Esophagus squamous epithelium (tissue), 5 donors: ENCODE measurements around the gene CYP2F1. TPM values are rescaled to one million over a fixed set of nuclear protein-coding genes. Genes with fewer than 3 reads are reported as not detected.
A peak's percentile ranks its signal among the peaks of the same experiment; 100 is the strongest.
"Not testable (repeated sequence)": the region's sequence is repeated elsewhere in the genome, so short reads cannot be mapped to it uniquely, and the experiment has no call there.

Experiments
- DNase-seq: peaks from one replicate; lab custom pipeline; 2025; lab: John Stamatoyannopoulos, UW
- H3K27ac ChIP-seq, 4 donors: fragments of 200-600 bp; sonication (generic); one replicate each; pipeline ENCODE4 v1.5.1; 2016 to 2019; ENCODE audit warnings: mild to moderate bottlenecking in 1 of 4
- H3K27me3 ChIP-seq, 4 donors: fragments of 200-600 bp; sonication (generic); 1 replicate in 3 of 4; 2 replicates in 1 of 4; pipeline versions ENCODE4 v1.5.1 to v1.6.0; 2017 to 2021; ENCODE audit warnings: antibody characterized with exemption in 1 of 4
- H3K36me3 ChIP-seq, 3 donors: fragments of 200-600 bp; sonication (generic); one replicate each; pipeline ENCODE4 v1.5.1; 2016 to 2019
- H3K4me1 ChIP-seq, 3 donors: fragments of 200-600 bp; sonication (generic); one replicate each; pipeline ENCODE4 v1.5.1; 2017 to 2019
- H3K4me3 ChIP-seq, 4 donors: fragments of 200-600 bp; sonication (generic); 1 replicate in 3 of 4; 2 replicates in 1 of 4; pipeline ENCODE4 v1.5.1; 2016 to 2019; ENCODE audit warnings: mild to moderate bottlenecking in 2 of 4, moderate library complexity in 1 of 4
- H3K9me3 ChIP-seq, 3 donors: fragments of 200-600 bp; sonication (generic); one replicate each; pipeline ENCODE4 v1.5.1; 2016 to 2019
- CTCF ChIP-seq, 6 experiments: fragments of 450-650 bp in 4 of 6; fragments of 200-600 bp in 2 of 6; sonication (generic) in 2 of 6; IDR thresholded peaks; one replicate each; pipeline ENCODE4 v1.5.1; 2016 to 2019; ENCODE audit warnings: antibody characterized with exemption in 6 of 6, mild to moderate bottlenecking in 4 of 6, moderate library complexity in 4 of 6
- POLR2A ChIP-seq, 4 donors: fragments of 450-650 bp; IDR thresholded peaks; one replicate each; pipeline ENCODE4 v1.6.1; 2017; ENCODE audit warnings: antibody characterized with exemption in 4 of 4, mild to moderate bottlenecking in 4 of 4, moderate library complexity in 3 of 4
- WGBS, 2 donors: methylation state at CpG; one replicate each; pipeline ENCODE4 v1.1.5; 2018; 5-methylcytosine and 5-hydroxymethylcytosine counted together
- intact Hi-C: fragments of 100-400 bp; cut with DNase I; formaldehyde crosslinking; loops from one replicate; pipeline ENCODE4 v1.15.0; 2022
- total RNA-seq, 4 donors: library from RNA; depleted of rRNA; stranded (reverse); fragments of >200 nt; gene quantifications; one replicate each; pipeline ENCODE4 v1.1.0, GENCODE V29; 2016
- donor health status: DM: yes; HTN: yes; CAD: no.

The CYP2F1 gene
- total RNA-seq, 4 donors from 2014 or later, result 0.19 to 1.6 TPM; not detected in 2

DNA sequence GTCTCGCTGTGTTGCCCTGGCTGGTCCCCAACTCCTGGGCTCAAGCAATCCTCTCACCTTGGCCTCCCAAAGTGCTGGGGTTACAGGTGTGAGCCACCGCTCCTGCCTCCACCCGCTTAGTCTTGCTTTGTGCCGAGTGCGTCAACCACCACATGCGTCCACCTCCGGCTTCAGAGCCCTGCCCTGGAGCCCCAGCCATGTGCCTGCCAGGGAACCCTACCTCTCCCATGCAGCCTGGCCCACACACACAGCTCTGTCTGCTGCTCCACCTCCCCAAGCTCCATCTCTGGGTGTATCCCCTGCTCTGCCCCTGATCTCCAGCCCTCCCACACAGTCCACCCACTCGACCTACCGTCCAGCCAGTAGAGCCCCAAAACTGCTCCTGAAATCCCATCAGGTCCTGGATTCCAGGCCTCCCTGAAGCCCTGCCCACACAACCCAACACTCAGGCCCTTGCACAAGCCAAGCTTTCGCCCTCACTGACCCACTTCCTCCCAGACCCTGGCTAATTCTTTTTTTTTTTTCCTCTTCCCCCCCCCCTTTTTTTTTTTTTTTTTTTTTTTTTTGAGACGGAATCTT lies 9.6 kb downstream of the CYP2F1 start:
- Histone ChIP-seq H3K4me1 (peaks cover 0 to 13% (median 6%) of the 10 kb centered on the region in 3 donors), H3K27ac (no peak overlapping the region), H3K9me3 (no peaks in the 10 kb centered on the region), H3K36me3 (no peaks in the 10 kb centered on the region), H3K4me3 (no peak overlapping the region), H3K27me3 (no peaks in the 10 kb centered on the region)
- TF ChIP-seq POLR2A (IDR thresholded peaks at IDR 0.05), result no peak
- no peak for TF ChIP-seq CTCF (IDR thresholded peaks at IDR 0.05)
- 88 to 89% methylated on average over 11 of the region's 11 CpGs for WGBS, 2 donors
- no peak for DNase-seq
- intact Hi-C loops, result no loop called here

- TF ChIP-seq CTCF (IDR thresholded peaks at IDR 0.05), result peak in 5 of 6 experiments; percentile 33 to 78 (median 54)
- DNase-seq, H3K36me3 ChIP-seq, intact Hi-C loops, H3K4me3 ChIP-seq, H3K9me3 ChIP-seq, H3K27ac ChIP-seq, H3K27me3 ChIP-seq: not testable (repeated sequence)
- 45 to 52% methylated on average over 2 of the region's 2 CpGs for WGBS, 2 donors
- H3K4me1 ChIP-seq, result peaks cover 0 to 13% (median 6%) of the 10 kb centered on the region in 3 donors
Observed at GRCh38 chr19:41126765-41127203, 12.6 kb downstream of the CYP2F1 start.

- 72 to 86% methylated on average over 7 of the region's 7 CpGs for WGBS, 2 donors
- H3K27me3 ChIP-seq, intact Hi-C loops, DNase-seq, H3K27ac ChIP-seq, H3K36me3 ChIP-seq, H3K9me3 ChIP-seq, H3K4me3 ChIP-seq: not testable (repeated sequence)
- H3K4me1 ChIP-seq, result peaks cover 0 to 13% (median 6%) of the 10 kb centered on the region in 3 donors
Observed at GRCh38 chr19:41127362-41127761, 13.1 kb downstream of the CYP2F1 start.

DNA sequence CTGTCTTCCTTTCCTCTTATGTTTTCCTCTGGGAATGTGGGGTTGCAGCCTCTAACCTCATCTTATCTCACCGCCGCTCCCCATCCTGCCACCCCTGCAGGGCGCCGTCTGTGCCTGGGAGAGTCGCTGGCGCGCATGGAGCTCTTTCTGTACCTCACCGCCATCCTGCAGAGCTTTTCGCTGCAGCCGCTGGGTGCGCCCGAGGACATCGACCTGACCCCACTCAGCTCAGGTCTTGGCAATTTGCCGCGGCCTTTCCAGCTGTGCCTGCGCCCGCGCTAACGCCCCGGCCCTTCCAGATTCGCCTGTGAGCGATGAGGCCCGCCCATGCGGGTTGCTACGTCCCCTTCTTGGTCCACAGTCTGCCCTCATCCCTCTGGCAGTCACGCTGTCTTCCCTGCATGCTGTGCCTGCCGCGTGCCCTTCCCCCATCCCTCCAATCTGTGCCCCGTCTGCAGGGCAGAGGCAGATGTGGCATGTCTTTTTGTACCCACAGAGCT lies 13.6 kb downstream of the CYP2F1 start:
- H3K27ac ChIP-seq, intact Hi-C loops: not testable (repeated sequence)

DNA sequence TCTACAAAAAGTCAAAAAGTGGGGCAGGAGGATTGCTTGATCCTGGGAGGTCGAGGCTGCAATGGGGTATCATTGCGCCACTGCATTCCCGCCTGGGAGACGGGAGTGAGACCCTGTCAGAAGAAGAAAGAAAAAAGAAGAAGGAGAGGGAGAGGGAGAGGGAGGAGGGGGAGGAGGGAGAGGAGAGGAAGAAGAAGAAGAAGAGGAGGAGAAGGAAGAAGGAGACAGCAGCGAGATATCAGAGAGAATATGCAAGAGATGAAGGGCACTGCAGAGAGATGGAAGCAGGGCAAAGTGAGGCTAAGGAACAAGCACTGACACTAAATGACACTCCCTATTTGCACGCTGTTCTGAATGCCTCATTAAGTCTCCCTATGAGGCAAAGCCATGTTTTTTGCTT lies 14.5 kb downstream of the CYP2F1 start:
- H3K4me1 ChIP-seq, result peaks cover 0 to 21% (median 6%) of the 10 kb centered on the region in 3 donors
- no peaks in the 10 kb centered on the region for H3K9me3 ChIP-seq
- H3K27me3 ChIP-seq, result no peaks in the 10 kb centered on the region
- no peak overlapping the region for H3K4me3 ChIP-seq
- no peak for DNase-seq
- no peak for TF ChIP-seq CTCF (IDR thresholded peaks at IDR 0.05)
- no peak for TF ChIP-seq POLR2A (IDR thresholded peaks at IDR 0.05)
- intact Hi-C loops, result no loop called here
- 70 to 71% methylated on average over 6 of the region's 6 CpGs for WGBS, 2 donors
- H3K36me3 ChIP-seq, result no peaks in the 10 kb centered on the region
- no peak overlapping the region for H3K27ac ChIP-seq

More for the DNA sequence above, 13.6 kb downstream of the CYP2F1 start:
- H3K4me1 ChIP-seq, result peaks cover 0 to 13% (median 6%) of the 10 kb centered on the region in 3 donors
- peak overlapping the region in 1 of 4 donors; percentile 50 for H3K4me3 ChIP-seq
- not testable (repeated sequence) for H3K36me3 ChIP-seq, H3K27me3 ChIP-seq, H3K9me3 ChIP-seq, DNase-seq
- TF ChIP-seq CTCF (IDR thresholded peaks at IDR 0.05), result peak in 4 of 6 experiments; percentile 11 to 31 (median 22)
- 0% methylated on average over 6 of the region's 29 CpGs; no CpG with 5 or more reads in 1 of the 2 donors for WGBS, 2 donors
